HG02798 (cell line): ENCODE data around the gene VAMP1.
A peak's percentile ranks its signal among the peaks of the same experiment; 100 is the strongest.
"Not testable (repeated sequence)": the region's sequence is repeated elsewhere in the genome, so short reads cannot be mapped to it uniquely, and the experiment has no call there.

ENCODE experiments used
- ATAC-seq: cut with Tn5 transposase; IDR thresholded peaks from one replicate; pipeline ENCODE4 v1.9.1; 2021; ENCODE audit warnings: mild to moderate bottlenecking; ENCODE audit not compliant: unreplicated experiment, poor library complexity

VAMP1 gene

GRCh38 chr12:6471989-6472360, 1.5 kb upstream of the VAMP1 start:
- no peak for ATAC-seq

GRCh38 chr12:6469609-6470374, 685 bp downstream of the VAMP1 start:
- ATAC-seq: no peak

GRCh38 chr12:6469092-6469491, 1.4 kb downstream of the VAMP1 start:
- ATAC-seq: no peak

GRCh38 chr12:6468283-6468575, 2.2 kb downstream of the VAMP1 start:
- ATAC-seq: no peak

GRCh38 chr12:6467571-6468282, 2.8 kb downstream of the VAMP1 start:
- not testable (repeated sequence) for ATAC-seq

- ATAC-seq: not testable (repeated sequence)
Measured at GRCh38 chr12:6466751-6467150, 3.7 kb downstream of the VAMP1 start.

- ATAC-seq: no peak
Measured at GRCh38 chr12:6466184-6466573, 4.3 kb downstream of the VAMP1 start.

GRCh38 chr12:6465467-6466183, 4.9 kb downstream of the VAMP1 start:
- no peak for ATAC-seq

- no peak for ATAC-seq
Measured at GRCh38 chr12:6464531-6464930, 5.9 kb downstream of the VAMP1 start.

- ATAC-seq: no peak
Measured at GRCh38 chr12:6463858-6464257, 6.6 kb downstream of the VAMP1 start.

GRCh38 chr12:6463216-6463615, 7.3 kb downstream of the VAMP1 start:
- no peak for ATAC-seq

GRCh38 chr12:6462234-6462995, 8.1 kb downstream of the VAMP1 start:
- no peak for ATAC-seq

GRCh38 chr12:6461401-6462233, 8.9 kb downstream of the VAMP1 start:
- peak; percentile 74 for ATAC-seq

- no peak for ATAC-seq
Measured at GRCh38 chr12:6460751-6461371, 9.6 kb downstream of the VAMP1 start.

GRCh38 chr12:6459004-6459337, 11.5 kb downstream of the VAMP1 start:
- no peak for ATAC-seq

GRCh38 chr12:6458281-6459003, 12.0 kb downstream of the VAMP1 start:
- ATAC-seq: no peak

GRCh38 chr12:6457220-6457945, 13.1 kb downstream of the VAMP1 start:
- no peak for ATAC-seq

GRCh38 chr12:6452944-6453630, 17.4 kb downstream of the VAMP1 start:
- ATAC-seq: no peak
